Endodermal cell (in vitro differentiated cells): ENCODE data around the gene IFT27. TPM values are rescaled to one million over a fixed set of nuclear protein-coding genes. Genes with fewer than 3 reads are reported as not detected.

Experiments used
- DNase-seq: peaks from one replicate; pipeline ENCODE4 v3.0.0-alpha.2; 2017
- H3K27ac ChIP-seq: 2 replicates; pipeline ENCODE4 v1.5.1; 2013; ENCODE audit warnings: mild to moderate bottlenecking, low read depth, low read length, moderate library complexity
- H3K27me3 ChIP-seq: 2 replicates; pipeline ENCODE4 v1.6.1; 2013; ENCODE audit warnings: mild to moderate bottlenecking, low read length, moderate library complexity; ENCODE audit not compliant: insufficient read depth, control insufficient read depth, poor library complexity, severe bottlenecking
- H3K36me3 ChIP-seq: 2 replicates; pipeline ENCODE4 v1.7.0; 2013; ENCODE audit warnings: mild to moderate bottlenecking, low read length, moderate library complexity; ENCODE audit not compliant: control insufficient read depth, insufficient read depth
- H3K4me1 ChIP-seq: one replicate; pipeline ENCODE4 v1.7.0; 2013; ENCODE audit warnings: low read length; ENCODE audit not compliant: control insufficient read depth, insufficient read depth
- H3K4me3 ChIP-seq: 2 replicates; pipeline ENCODE4 v1.5.1; 2013; ENCODE audit warnings: mild to moderate bottlenecking, low read length, moderate library complexity
- H3K9ac ChIP-seq: 2 replicates; pipeline ENCODE4 v1.6.1; 2013; ENCODE audit warnings: mild to moderate bottlenecking, low read length, moderate library complexity; ENCODE audit not compliant: poor library complexity, severe bottlenecking; ENCODE audit errors: extremely low read depth
- H3K9me3 ChIP-seq: 2 replicates; pipeline ENCODE4 v1.6.1; 2013; ENCODE audit warnings: mild to moderate bottlenecking, low read length, moderate library complexity; ENCODE audit not compliant: control insufficient read depth
- H3K27ac Mint-ChIP-seq: 2 replicates; pipeline ENCODE4 v1.8.0; 2020; ENCODE audit warnings: mixed read lengths
- H3K27me3 Mint-ChIP-seq: 2 replicates; pipeline ENCODE4 v1.8.0; 2021; ENCODE audit warnings: mild to moderate bottlenecking, mixed read lengths; ENCODE audit not compliant: insufficient read depth
- H3K36me3 Mint-ChIP-seq: 2 replicates; pipeline ENCODE4 v1.8.0; 2020; ENCODE audit warnings: low read depth, mixed read lengths
- H3K4me1 Mint-ChIP-seq: 2 replicates; pipeline ENCODE4 v1.8.0; 2020; ENCODE audit warnings: mixed read lengths
- H3K4me3 Mint-ChIP-seq: 2 replicates; pipeline ENCODE4 v1.8.0; 2020; ENCODE audit warnings: mild to moderate bottlenecking, moderate library complexity, mixed read lengths
- H3K9me3 Mint-ChIP-seq: 2 replicates; pipeline ENCODE4 v1.8.0; 2020; ENCODE audit warnings: mild to moderate bottlenecking, mixed read lengths
- CTCF ChIP-seq: fragments of 200-600 bp; sonication (generic); conservative IDR thresholded peaks from 2 replicates; pipeline ENCODE4 v1.5.0; 2021; ENCODE audit warnings: antibody characterized with exemption, mild to moderate bottlenecking
- WGBS, 2 experiments: methylation state at CpG; one replicate each; pipeline versions ENCODE4 v1.1.5 to v1.1.7; 2013; ENCODE audit warnings: missing lambda C conversion rate in 2 of 2, mixed read lengths in 1 of 2; ENCODE audit not compliant: insufficient coverage in 1 of 2, insufficient read length in 1 of 2; 5-methylcytosine and 5-hydroxymethylcytosine counted together
- total RNA-seq, 2 donors: library from RNA; stranded (reverse); fragmentation: NEBNext Ultra II Directional in 1 of 2; extraction: Animal tissue kit (Norgen Biotek cat#: 25700) in 1 of 2; gene quantifications; 2 replicates in 1 of 2; 3 replicates in 1 of 2; pipeline ENCODE4 v1.2.1, GENCODE V29; 2021

Gene IFT27
- total RNA-seq, 2 donors from 2014 or later, result 49.8 to 65.2 TPM

DNA sequence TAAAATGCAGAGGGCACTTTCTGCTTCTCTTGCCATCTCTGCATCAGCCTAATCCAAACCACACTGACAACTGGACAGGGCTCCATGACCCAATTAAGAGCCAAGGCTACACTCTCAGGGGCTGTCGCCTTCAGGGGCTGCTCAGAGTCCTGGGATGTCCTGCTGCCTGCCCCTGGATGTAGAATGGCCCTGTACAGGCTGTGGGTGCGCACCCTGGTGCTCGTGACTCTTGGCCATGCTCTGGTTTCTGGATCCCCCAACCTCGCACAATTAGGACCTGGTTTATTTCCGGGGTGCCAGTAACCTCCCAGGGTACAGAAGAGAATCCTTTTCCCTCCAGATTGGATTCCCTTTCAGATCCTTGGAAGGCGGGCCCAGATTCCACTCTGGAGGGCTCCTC lies 11.3 kb downstream of the IFT27 start:
- Histone ChIP-seq H3K9ac (no peak overlapping the region), H3K36me3 (peaks cover 6% of the 10 kb centered on the region), H3K27ac (no peak overlapping the region), H3K4me1 (no peaks in the 10 kb centered on the region), H3K9me3 (no peaks in the 10 kb centered on the region), H3K4me3 (no peak overlapping the region), H3K27me3 (no peaks in the 10 kb centered on the region)
- Mint-ChIP-seq H3K36me3 (peaks cover 37% of the 10 kb centered on the region), H3K9me3 (no peaks in the 10 kb centered on the region), H3K27ac (no peak overlapping the region), H3K4me1 (no peaks in the 10 kb centered on the region), H3K27me3 (no peaks in the 10 kb centered on the region), H3K4me3 (no peak overlapping the region)
- no peak for TF ChIP-seq CTCF
- 93 to 100% methylated on average over 5 to 6 of the region's 6 CpGs for WGBS, 2 experiments
- peak; percentile 12 for DNase-seq

DNA sequence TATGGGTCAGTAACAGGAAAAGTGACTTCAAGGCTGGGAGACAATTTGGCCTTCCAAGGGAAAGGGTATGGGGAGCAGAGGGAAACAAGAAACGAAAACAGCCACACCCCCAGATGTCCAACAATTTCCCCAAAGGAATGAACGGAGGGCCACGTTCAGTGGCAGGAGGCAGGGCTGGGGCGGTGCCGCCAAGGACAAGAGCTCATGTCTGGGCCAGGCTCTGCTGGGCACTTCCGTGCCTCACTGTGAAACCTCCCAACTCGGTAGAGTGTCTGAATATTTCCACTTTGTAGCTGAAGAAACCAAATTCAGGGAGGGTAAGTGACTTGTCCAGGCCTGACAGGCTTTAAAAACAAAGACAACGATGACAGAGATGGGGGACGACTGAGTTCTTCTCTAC lies 11.9 kb downstream of the IFT27 start:
- Histone ChIP-seq H3K27me3 (no peaks in the 10 kb centered on the region), H3K36me3 (peaks cover 6% of the 10 kb centered on the region), H3K4me1 (no peaks in the 10 kb centered on the region), H3K4me3 (no peak overlapping the region), H3K27ac (no peak overlapping the region), H3K9ac (no peak overlapping the region), H3K9me3 (no peaks in the 10 kb centered on the region)
- Mint-ChIP-seq H3K27me3 (no peaks in the 10 kb centered on the region), H3K27ac (no peak overlapping the region), H3K36me3 (peaks cover 37% of the 10 kb centered on the region), H3K4me1 (no peaks in the 10 kb centered on the region), H3K4me3 (no peak overlapping the region), H3K9me3 (no peaks in the 10 kb centered on the region)
- no peak for DNase-seq
- TF ChIP-seq CTCF, result no peak
- 92 to 93% methylated on average over 8 to 9 of the region's 9 CpGs for WGBS, 2 experiments

GRCh38 chr22:36763576-36763975 lies 12.3 kb downstream of the IFT27 start:
- peak; percentile 8 for DNase-seq
- 89 to 93% methylated on average over 8 of the region's 8 CpGs for WGBS, 2 experiments

More at GRCh38 chr22:36763576-36763975, 12.3 kb downstream of the IFT27 start:
- Histone ChIP-seq H3K27me3 (no peaks in the 10 kb centered on the region), H3K36me3 (peaks cover 6% of the 10 kb centered on the region), H3K9ac (no peak overlapping the region), H3K27ac (no peak overlapping the region), H3K9me3 (no peaks in the 10 kb centered on the region), H3K4me3 (no peak overlapping the region), H3K4me1 (no peaks in the 10 kb centered on the region)
- Mint-ChIP-seq H3K27ac (no peak overlapping the region), H3K27me3 (no peaks in the 10 kb centered on the region), H3K9me3 (no peaks in the 10 kb centered on the region), H3K4me1 (no peaks in the 10 kb centered on the region), H3K36me3 (peaks cover 37% of the 10 kb centered on the region), H3K4me3 (no peak overlapping the region)
- no peak for TF ChIP-seq CTCF
